K562 (cell line): ENCODE data around the gene MED14. TPM values are rescaled to one million over a fixed set of nuclear protein-coding genes. Genes with fewer than 3 reads are reported as not detected.

Experiments used
- polyA plus RNA-seq, 8 experiments: library from polyadenylated mRNA; depleted of rRNA in 4 of 8; stranded (reverse) in 5 of 8; unstranded in 3 of 8; fragments of >200 nt; fragmentation: Nextera tagmentation in 2 of 8; fragmentation: Illumina TruSeq in 1 of 8; extraction: Ambion mirVana in 2 of 8; extraction: Trizol in 1 of 8; gene quantifications; 2 replicates each; pipeline versions ENCODE4 v1.2.1 to v1.2.3, GENCODE V29; 2011 to 2014; ENCODE audit warnings: inconsistent platforms in 1 of 8, missing spikeins in 1 of 8
- total RNA-seq, 7 experiments: library from RNA; depleted of rRNA in 6 of 7; stranded (reverse); fragments of >200 nt in 6 of 7; fragmentation: Illumina TruSeq in 2 of 7; extraction: Trizol in 2 of 7; gene quantifications; 2 replicates each; pipeline versions ENCODE4 v1.2.1 to v1.2.3, GENCODE V29; 2011 to 2021; ENCODE audit warnings: low replicate concordance in 1 of 7

The MED14 gene
- total and polyA plus RNA-seq, 9 of the 15 experiments (the other 6 are each of a cell fraction or from before 2014, with no cell fraction given) = 9.2 to 35.3 (median 18.7) TPM

Other genes starting within 250 kb of the MED14 start
- 23.3 and 26.3 TPM in 2 replicates for gene ATP6AP2, start 154.6 kb downstream of the MED14 start, total RNA-seq (2014; rRNA removed)
- 45.8 and 50.2 TPM in 2 replicates for gene ATP6AP2, start 154.6 kb downstream of the MED14 start, total RNA-seq (2014; rRNA removed; fragmentation: Illumina TruSeq; extraction: Trizol)
- gene ATP6AP2, start 154.6 kb downstream of the MED14 start, total RNA-seq (2015; rRNA removed; fragmentation: Illumina TruSeq; extraction: Trizol) = 37.9 and 41.9 TPM in 2 replicates
- 38.7 and 50.1 TPM in 2 replicates for gene ATP6AP2, start 154.6 kb downstream of the MED14 start, total RNA-seq (2021)
- 131 and 134 TPM in 2 replicates for gene ATP6AP2, start 154.6 kb downstream of the MED14 start, polyA plus RNA-seq (2011; rRNA removed)
- gene ATP6AP2, start 154.6 kb downstream of the MED14 start, polyA plus RNA-seq (2014; fragmentation: Illumina TruSeq; extraction: Trizol) = 69.7 and 70.2 TPM in 2 replicates
- gene ATP6AP2, start 154.6 kb downstream of the MED14 start, polyA plus RNA-seq (2014; fragmentation: Nextera tagmentation; extraction: Ambion mirVana) = 10 to 100 TPM; 26.6 to 32.8 TPM
- 38.0 and 38.8 TPM in 2 replicates for gene ATP6AP2, start 154.6 kb downstream of the MED14 start, polyA plus RNA-seq (2014; rRNA removed)
- not detected in 2 replicates for gene MPC1L, start 112.1 kb downstream of the MED14 start, total RNA-seq (2014; rRNA removed)
- gene MPC1L, start 112.1 kb downstream of the MED14 start, total RNA-seq (2014; rRNA removed; fragmentation: Illumina TruSeq; extraction: Trizol) = not detected in 2 replicates
- not detected in 2 replicates for gene MPC1L, start 112.1 kb downstream of the MED14 start, total RNA-seq (2015; rRNA removed; fragmentation: Illumina TruSeq; extraction: Trizol)
- not detected in 2 replicates for gene MPC1L, start 112.1 kb downstream of the MED14 start, total RNA-seq (2021)
- gene MPC1L, start 112.1 kb downstream of the MED14 start, polyA plus RNA-seq (2011; rRNA removed) = not detected in 2 replicates
- gene MPC1L, start 112.1 kb downstream of the MED14 start, polyA plus RNA-seq (2014; fragmentation: Illumina TruSeq; extraction: Trizol) = not detected in 2 replicates
- not detected for gene MPC1L, start 112.1 kb downstream of the MED14 start, polyA plus RNA-seq (2014; fragmentation: Nextera tagmentation; extraction: Ambion mirVana)
- not detected in 2 replicates for gene MPC1L, start 112.1 kb downstream of the MED14 start, polyA plus RNA-seq (2014; rRNA removed)
- 7.1 and 8.4 TPM in 2 replicates for gene CXorf38, start 88.0 kb downstream of the MED14 start, total RNA-seq (2014; rRNA removed)
- 8.9 and 9.7 TPM in 2 replicates for gene CXorf38, start 88.0 kb downstream of the MED14 start, total RNA-seq (2014; rRNA removed; fragmentation: Illumina TruSeq; extraction: Trizol)
- gene CXorf38, start 88.0 kb downstream of the MED14 start, total RNA-seq (2015; rRNA removed; fragmentation: Illumina TruSeq; extraction: Trizol) = 6.2 and 7.4 TPM in 2 replicates
- gene CXorf38, start 88.0 kb downstream of the MED14 start, total RNA-seq (2021) = 6.3 and 7.9 TPM in 2 replicates
- 12.8 and 13.6 TPM in 2 replicates for gene CXorf38, start 88.0 kb downstream of the MED14 start, polyA plus RNA-seq (2011; rRNA removed)
- gene CXorf38, start 88.0 kb downstream of the MED14 start, polyA plus RNA-seq (2014; fragmentation: Illumina TruSeq; extraction: Trizol) = 8.4 TPM in 2 replicates
- gene CXorf38, start 88.0 kb downstream of the MED14 start, polyA plus RNA-seq (2014; fragmentation: Nextera tagmentation; extraction: Ambion mirVana) = 1 to 10 TPM; 1.2 to 1.6 TPM
- gene CXorf38, start 88.0 kb downstream of the MED14 start, polyA plus RNA-seq (2014; rRNA removed) = 8.6 and 10.2 TPM in 2 replicates